DOHH2 (cell line): ENCODE results near the gene KIF25.

ENCODE experiments used
- EZH2phosphoT487 ChIP-seq: fragments of 200-600 bp; sonication (generic); IDR thresholded peaks from 2 replicates; pipeline ENCODE4 v1.6.1; 2017; ENCODE audit warnings: borderline replicate concordance, mild to moderate bottlenecking, antibody characterized with exemption, low read length, moderate library complexity, mixed read lengths
- TF ChIP-seq, protein P1 (sequence below): fragments of 200-600 bp; sonication (generic); IDR thresholded peaks from one replicate; pipeline ENCODE4 v1.5.1; 2014; ENCODE audit warnings: antibody characterized with exemption, mild to moderate bottlenecking, low read depth, low read length; ENCODE audit not compliant: poor library complexity, severe bottlenecking

DNA sequence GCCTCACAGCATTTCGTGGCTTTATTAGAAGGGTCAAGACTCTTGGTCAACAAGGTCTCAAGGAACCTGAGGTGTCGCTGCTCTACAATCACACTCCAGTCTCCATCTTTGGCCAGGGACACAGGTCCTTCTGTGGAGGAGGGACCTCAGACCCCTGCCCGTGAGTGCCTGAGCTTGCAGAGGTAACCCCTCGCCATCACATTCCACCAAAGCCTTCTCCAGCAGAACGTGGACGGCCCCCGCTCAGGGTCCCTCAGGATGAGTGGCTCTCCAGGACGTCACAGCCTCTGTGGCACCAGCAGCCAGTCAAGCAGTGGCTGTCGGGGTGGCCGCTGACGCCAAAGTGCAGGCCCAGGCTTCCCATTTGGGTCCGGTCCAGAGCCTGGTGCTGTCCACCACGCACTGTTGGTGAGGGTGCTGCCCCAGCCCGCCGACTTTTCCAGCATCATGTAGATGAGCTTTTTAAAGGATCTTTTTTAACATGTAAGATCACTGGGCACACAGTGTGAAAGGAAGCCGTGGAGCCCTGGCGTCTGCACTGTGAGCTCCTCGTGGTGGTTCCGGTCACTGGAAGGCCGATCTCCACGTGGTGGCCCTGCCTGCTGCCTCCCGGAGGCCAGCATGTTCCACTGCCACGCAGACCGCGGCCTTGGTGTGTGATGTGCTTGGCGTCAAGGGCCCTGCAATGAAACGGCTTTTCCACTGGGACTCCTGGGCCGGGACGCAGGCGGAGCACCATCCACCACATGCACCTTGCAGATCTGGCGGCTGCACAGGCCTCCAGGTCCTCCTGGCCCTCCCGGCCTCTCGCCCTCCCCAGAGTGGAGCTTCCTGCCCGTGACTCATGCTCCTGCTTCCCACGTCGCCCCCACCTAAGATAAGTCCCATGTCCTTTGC is 8.3 kb upstream of the KIF25 start:
- TF ChIP-seq, protein P1, sequence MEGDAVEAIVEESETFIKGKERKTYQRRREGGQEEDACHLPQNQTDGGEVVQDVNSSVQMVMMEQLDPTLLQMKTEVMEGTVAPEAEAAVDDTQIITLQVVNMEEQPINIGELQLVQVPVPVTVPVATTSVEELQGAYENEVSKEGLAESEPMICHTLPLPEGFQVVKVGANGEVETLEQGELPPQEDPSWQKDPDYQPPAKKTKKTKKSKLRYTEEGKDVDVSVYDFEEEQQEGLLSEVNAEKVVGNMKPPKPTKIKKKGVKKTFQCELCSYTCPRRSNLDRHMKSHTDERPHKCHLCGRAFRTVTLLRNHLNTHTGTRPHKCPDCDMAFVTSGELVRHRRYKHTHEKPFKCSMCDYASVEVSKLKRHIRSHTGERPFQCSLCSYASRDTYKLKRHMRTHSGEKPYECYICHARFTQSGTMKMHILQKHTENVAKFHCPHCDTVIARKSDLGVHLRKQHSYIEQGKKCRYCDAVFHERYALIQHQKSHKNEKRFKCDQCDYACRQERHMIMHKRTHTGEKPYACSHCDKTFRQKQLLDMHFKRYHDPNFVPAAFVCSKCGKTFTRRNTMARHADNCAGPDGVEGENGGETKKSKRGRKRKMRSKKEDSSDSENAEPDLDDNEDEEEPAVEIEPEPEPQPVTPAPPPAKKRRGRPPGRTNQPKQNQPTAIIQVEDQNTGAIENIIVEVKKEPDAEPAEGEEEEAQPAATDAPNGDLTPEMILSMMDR, result no peak
- no peak for TF ChIP-seq EZH2phosphoT487
